ENCODE results near the gene MEIS3.

The MEIS3 gene

GRCh38 chr19:47358936-47359335, 60.4 kb downstream of the MEIS3 start:
- no peak for TF ChIP-seq POLR2A (IDR thresholded peaks at IDR 0.05; ENCODE audit: low read length)
- TF ChIP-seq GATA1 (IDR thresholded peaks at IDR 0.05; ENCODE audit: low read depth, low read length) = no peak
- no peak for DNase-seq

- peak in 1 of 2 experiments; percentile 25 for DNase-seq
- TF ChIP-seq POLR2A (IDR thresholded peaks at IDR 0.05; ENCODE audit: low read length) = no peak
- TF ChIP-seq GATA1 (IDR thresholded peaks at IDR 0.05; ENCODE audit: low read depth, low read length) = no peak
Measured at GRCh38 chr19:47357788-47358680, 61.3 kb downstream of the MEIS3 start.

- no peak for TF ChIP-seq GATA1 (IDR thresholded peaks at IDR 0.05; ENCODE audit: low read depth, low read length)
- TF ChIP-seq POLR2A (IDR thresholded peaks at IDR 0.05; ENCODE audit: low read length) = no peak
- no peak for DNase-seq
Measured at GRCh38 chr19:47356900-47357299, 62.4 kb downstream of the MEIS3 start.

GRCh38 chr19:47353307-47353712, 66.0 kb downstream of the MEIS3 start:
- no peak for TF ChIP-seq GATA1 (IDR thresholded peaks at IDR 0.05; ENCODE audit: low read depth, low read length)
- no peak for TF ChIP-seq POLR2A (IDR thresholded peaks at IDR 0.05; ENCODE audit: low read length)
- DNase-seq = no peak
